AG08395 (cell line): ENCODE results near the gene ACAD10.

ENCODE experiments used
- DNase-seq: peaks from one replicate; pipeline ENCODE4 v3.0.0; 2012; ENCODE audit warnings: mixed read lengths, low spot score

Gene ACAD10

GRCh38 chr12:111776836-111777344 lies 91.0 kb downstream of the ACAD10 start:
- no peak for DNase-seq

GRCh38 chr12:111777345-111778045 lies 91.6 kb downstream of the ACAD10 start:
- DNase-seq: no peak

GRCh38 chr12:111780166-111780565 lies 94.3 kb downstream of the ACAD10 start:
- no peak for DNase-seq

- DNase-seq: no peak
These were observed 94.8 kb downstream of the ACAD10 start for GRCh38 chr12:111780615-111781014.

GRCh38 chr12:111781085-111781658 lies 95.3 kb downstream of the ACAD10 start:
- DNase-seq: no peak

- DNase-seq: no peak
These were observed 97.2 kb downstream of the ACAD10 start for GRCh38 chr12:111783046-111783445.

GRCh38 chr12:111784953-111785352 lies 99.1 kb downstream of the ACAD10 start:
- DNase-seq: no peak

DNA sequence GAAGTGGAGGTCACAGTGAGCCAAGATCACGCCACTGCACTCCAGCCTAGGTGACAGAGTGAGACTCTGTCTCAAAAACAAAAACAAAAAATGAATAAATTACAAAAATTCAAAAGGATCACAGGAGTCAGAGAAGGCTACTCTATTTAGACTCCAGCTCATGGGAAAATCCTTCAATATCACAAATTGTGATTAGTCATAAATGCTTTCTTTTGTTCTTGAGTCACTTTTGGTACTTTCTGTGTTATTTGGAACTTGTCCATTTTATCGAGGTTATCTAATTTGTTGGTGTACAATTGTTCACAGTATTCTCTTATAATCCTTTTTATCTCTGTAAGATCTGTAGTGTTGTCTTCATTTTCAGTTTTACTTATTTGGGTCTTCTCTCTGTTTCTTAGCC lies 99.8 kb downstream of the ACAD10 start:
- no peak for DNase-seq

DNA sequence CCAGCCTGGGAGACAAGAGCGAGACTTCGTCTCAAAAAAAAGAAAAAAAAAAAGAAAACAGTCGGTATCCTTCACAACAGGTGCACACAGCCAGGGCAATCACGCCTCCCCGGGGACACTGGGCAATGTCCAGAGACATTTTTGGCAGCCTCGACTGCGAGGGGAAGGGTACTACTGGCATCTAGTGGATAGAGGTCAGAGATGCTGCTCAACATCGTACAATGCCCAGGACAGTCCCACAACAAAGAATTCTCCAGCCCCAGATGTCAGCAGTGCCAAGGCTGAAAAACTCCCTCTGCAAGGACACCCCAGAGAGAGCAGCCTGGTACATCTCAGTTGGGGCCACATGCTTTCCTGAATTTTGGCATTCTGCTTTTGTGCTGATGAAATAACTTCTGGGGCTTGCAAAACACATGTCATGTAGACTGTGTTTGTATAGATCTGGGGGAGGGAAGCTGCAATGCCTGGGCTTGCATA lies 102.4 kb downstream of the ACAD10 start:
- peak; percentile 34 for DNase-seq

- DNase-seq: no peak
These were observed 103.9 kb downstream of the ACAD10 start for GRCh38 chr12:111789779-111790178.

DNA sequence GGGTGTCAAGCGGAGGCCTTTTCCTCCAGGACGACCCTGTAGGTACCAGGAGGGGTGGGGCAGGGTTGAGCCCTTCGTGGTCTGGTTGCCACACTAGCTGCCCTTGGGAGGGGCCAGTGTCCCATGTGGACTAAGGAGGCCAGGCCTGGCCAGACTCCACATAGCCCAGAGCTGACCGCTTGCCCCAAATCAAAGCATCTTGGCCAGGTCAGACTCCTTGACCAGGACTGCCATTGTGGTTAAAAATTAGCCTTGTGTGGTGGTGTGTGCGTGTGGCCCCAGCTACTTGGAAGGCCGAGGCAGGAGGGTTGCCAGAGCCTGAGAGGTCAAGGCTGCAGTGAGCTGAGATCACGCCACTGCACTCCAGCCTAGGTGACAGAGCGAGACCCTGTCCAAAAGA lies 105.7 kb downstream of the ACAD10 start:
- no peak for DNase-seq

- DNase-seq: no peak
These were observed 106.5 kb downstream of the ACAD10 start for GRCh38 chr12:111792155-111792855.

DNA sequence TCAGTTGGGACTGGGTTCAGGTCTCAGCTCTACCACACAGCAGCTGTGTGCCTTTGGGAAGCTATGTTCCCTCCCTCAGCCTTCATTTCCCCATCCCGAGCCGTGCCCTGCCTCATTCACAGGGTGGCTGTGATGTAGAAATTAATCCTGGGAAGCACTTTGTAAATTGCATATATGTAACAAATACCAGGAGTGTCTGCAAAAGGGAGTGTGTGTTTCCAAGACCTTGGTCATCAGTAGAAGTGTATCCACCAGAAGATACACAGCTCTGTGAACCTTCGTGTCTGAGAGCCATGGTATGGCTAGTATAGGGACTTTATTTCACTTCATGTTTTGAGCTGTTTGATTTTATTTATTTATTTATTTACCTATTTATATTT lies 107.0 kb downstream of the ACAD10 start:
- no peak for DNase-seq

GRCh38 chr12:111798182-111798581 lies 112.3 kb downstream of the ACAD10 start:
- DNase-seq: no peak

DNA sequence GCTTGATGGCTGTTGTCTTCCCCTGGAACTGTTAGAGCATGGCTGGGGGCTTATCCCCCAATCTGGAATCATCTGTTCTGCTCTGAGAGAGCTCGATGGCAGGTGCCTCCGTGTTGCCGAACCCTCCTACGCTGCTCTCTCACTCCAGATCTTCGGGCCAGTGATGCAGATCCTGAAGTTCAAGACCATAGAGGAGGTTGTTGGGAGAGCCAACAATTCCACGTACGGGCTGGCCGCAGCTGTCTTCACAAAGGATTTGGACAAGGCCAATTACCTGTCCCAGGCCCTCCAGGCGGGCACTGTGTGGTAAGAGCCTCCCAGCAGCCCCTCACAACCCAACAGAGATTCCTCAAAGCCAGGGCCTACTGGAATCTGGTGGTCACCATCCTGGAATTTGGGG lies 113.9 kb downstream of the ACAD10 start:
- no peak for DNase-seq

DNA sequence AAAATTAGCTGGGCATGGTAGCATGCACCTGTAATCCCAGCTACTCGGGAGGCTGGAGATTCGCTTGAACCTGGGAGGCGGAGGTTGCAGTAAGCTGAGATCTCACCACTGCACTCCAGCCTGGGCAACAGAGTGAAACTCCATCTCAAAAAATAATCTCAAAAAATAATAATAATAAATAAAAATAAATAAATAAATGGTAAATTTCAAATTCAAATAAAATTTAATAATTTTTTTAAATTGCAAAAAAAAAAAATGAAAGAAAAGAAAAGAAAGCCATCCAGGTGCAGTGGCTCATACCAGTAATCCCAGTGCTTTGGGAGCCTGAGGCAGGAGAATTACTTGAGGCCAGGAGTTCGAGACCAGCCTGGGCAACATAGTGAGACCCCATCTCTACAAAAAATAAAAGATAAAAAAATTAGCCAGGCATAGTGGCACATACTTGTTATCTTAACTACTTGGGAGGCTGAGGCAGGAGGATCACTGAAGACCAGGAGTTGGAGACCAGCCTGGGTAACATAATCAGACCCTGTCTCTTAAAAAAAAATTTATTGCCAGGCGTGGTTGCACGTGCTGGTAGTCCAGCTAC lies 117.3 kb downstream of the ACAD10 start:
- DNase-seq: no peak

GRCh38 chr12:111803851-111804250 lies 118.0 kb downstream of the ACAD10 start:
- DNase-seq: no peak

DNA sequence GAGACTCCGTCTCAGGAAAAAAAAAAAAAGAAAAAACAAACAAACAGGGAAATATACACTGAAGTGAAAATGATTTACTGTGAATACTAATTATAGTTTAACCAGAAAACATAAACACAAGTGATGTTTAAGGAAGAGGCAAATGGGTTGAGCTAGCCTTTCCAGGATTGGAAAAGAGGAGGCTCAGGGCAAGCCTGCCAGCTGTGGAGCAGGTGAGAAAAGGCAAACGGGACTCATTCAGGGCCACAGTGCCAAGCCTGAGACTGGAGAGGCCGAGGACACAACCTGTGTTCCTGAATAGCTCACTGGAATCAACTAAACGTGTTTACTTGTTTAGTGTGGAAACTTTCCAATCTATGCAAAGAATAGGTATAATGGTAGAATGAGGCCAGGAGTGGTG lies 120.5 kb downstream of the ACAD10 start:
- DNase-seq: no peak
